Vagina (tissue), 2 donors: ENCODE results near the gene GRIK3.

Experiments used
- POLR2A ChIP-seq, 2 donors: fragments of 450-650 bp; IDR thresholded peaks; one replicate each; pipeline ENCODE4 v1.6.1; 2017; ENCODE audit warnings: antibody characterized with exemption in 2 of 2, mild to moderate bottlenecking in 2 of 2, moderate library complexity in 2 of 2
- POLR2AphosphoS5 ChIP-seq, 2 donors: sonication (generic); formaldehyde crosslinking; IDR thresholded peaks; one replicate each; pipeline ENCODE4 v1.9.0; 2017; ENCODE audit warnings: antibody characterized with exemption in 2 of 2, mild to moderate bottlenecking in 2 of 2, low read depth in 1 of 2; ENCODE audit not compliant: insufficient read depth in 1 of 2
- TF ChIP-seq, protein P1 (sequence below), 3 experiments: fragments of 450-650 bp in 2 of 3; fragments of 200-600 bp in 1 of 3; sonication (generic) in 1 of 3; IDR thresholded peaks; one replicate each; pipeline ENCODE4 v1.5.1; 2017 to 2019; ENCODE audit warnings: antibody characterized with exemption in 3 of 3, mild to moderate bottlenecking in 2 of 3, moderate library complexity in 2 of 3

DNA sequence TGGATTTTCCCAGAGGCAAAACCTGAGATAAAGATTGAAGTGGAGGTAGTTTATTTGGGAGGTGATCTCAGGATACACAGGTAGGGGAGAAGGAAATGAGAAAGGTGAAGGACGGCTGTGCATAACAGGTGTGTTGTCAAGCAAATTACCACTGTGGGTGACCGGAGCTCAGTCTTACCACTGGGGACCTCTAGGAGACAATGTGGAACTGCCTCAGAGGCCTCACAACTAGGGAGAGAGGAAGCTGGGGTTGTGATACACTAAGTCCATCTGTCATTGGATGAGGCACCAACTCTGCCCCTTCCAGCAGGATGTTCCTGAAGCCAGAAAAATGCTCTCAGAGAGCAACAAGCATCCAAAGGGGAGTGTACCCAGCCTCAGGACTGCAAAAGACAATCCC lies 32.6 kb downstream of the GRIK3 start:
- TF ChIP-seq, protein P1, sequence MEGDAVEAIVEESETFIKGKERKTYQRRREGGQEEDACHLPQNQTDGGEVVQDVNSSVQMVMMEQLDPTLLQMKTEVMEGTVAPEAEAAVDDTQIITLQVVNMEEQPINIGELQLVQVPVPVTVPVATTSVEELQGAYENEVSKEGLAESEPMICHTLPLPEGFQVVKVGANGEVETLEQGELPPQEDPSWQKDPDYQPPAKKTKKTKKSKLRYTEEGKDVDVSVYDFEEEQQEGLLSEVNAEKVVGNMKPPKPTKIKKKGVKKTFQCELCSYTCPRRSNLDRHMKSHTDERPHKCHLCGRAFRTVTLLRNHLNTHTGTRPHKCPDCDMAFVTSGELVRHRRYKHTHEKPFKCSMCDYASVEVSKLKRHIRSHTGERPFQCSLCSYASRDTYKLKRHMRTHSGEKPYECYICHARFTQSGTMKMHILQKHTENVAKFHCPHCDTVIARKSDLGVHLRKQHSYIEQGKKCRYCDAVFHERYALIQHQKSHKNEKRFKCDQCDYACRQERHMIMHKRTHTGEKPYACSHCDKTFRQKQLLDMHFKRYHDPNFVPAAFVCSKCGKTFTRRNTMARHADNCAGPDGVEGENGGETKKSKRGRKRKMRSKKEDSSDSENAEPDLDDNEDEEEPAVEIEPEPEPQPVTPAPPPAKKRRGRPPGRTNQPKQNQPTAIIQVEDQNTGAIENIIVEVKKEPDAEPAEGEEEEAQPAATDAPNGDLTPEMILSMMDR (IDR thresholded peaks at IDR 0.05) = no peak
- no peak for TF ChIP-seq POLR2A (IDR thresholded peaks at IDR 0.05)
- no peak for TF ChIP-seq POLR2AphosphoS5 (IDR thresholded peaks at IDR 0.05; ENCODE audit: insufficient read depth in 1 of 2, low read depth in 1 of 2)
